ENCODE data around the gene CCR4. TPM values are rescaled to one million over a fixed set of nuclear protein-coding genes. Genes with fewer than 3 reads are reported as not detected.
"Not testable (repeated sequence)": the region's sequence is repeated elsewhere in the genome, so short reads cannot be mapped to it uniquely, and the experiment has no call there.

The CCR4 gene
- 10 to 100 TPM; 22.8 to 42.1 TPM for total RNA-seq

GRCh38 chr3:32951410-32951811 lies at the start of gene CCR4:
TSS of gene CCR4 (plus strand) at chr3:32951644. CDS start at chr3:32953423, 1,779 bp downstream.
- peaks cover 25% of the 10 kb centered on the region for H3K36me3 Mint-ChIP-seq
- H3K4me3 Mint-ChIP-seq, result peak within 1 kb of the TSS; percentile 76
- peak; percentile 74 for DNase-seq
- H3K27ac Mint-ChIP-seq, result peak within 1 kb of the TSS; percentile 84
- H3K9me3 Mint-ChIP-seq (ENCODE audit: low read depth), result no peaks in the 10 kb centered on the region
- H3K4me1 Mint-ChIP-seq, result peaks cover 62% of the 10 kb centered on the region
- H3K27me3 Mint-ChIP-seq, result no peaks in the 10 kb centered on the region
- CTCF ChIA-PET, result interaction anchor here (1.4 to 9.8 kb wide), 7 partner anchors 10 to 126 kb away, joined by 3 to 203 read pairs (median 25); no protein-coding TSS in a partner anchor
- peak; percentile 78 for ATAC-seq

- Mint-ChIP-seq H3K4me3 (peak overlapping the region; percentile 67), H3K27me3 (peaks cover 37% of the 10 kb centered on the region)
- CTCF ChIA-PET, result interaction anchor here (0.6 to 3.9 kb wide), 16 partner anchors 9 to 470 kb away, joined by 3 to 18 read pairs (median 3); no protein-coding TSS in a partner anchor
- H3K9me3 Mint-ChIP-seq (ENCODE audit: low read depth); H3K36me3 Mint-ChIP-seq; H3K27ac Mint-ChIP-seq; H3K4me1 Mint-ChIP-seq: not testable (repeated sequence)
- ATAC-seq, result peak; percentile 86
- DNase-seq, result peak; percentile 65
Measured at GRCh38 chr3:32902887-32903371, 48.5 kb upstream of the CCR4 start.

- no peak for DNase-seq
- Mint-ChIP-seq H3K4me1 (peaks cover 7% of the 10 kb centered on the region), H3K27ac (no peak overlapping the region), H3K9me3 (ENCODE audit: low read depth) (no peaks in the 10 kb centered on the region), H3K36me3 (no peaks in the 10 kb centered on the region), H3K27me3 (peaks cover 30% of the 10 kb centered on the region), H3K4me3 (no peak overlapping the region)
- CTCF ChIA-PET, result interaction anchor here (1.1 to 3.9 kb wide), 7 partner anchors 17 to 167 kb away, joined by 3 to 18 read pairs (median 3); no protein-coding TSS in a partner anchor
- no peak for ATAC-seq
Measured at GRCh38 chr3:32903953-32904352, 47.5 kb upstream of the CCR4 start.

DNA sequence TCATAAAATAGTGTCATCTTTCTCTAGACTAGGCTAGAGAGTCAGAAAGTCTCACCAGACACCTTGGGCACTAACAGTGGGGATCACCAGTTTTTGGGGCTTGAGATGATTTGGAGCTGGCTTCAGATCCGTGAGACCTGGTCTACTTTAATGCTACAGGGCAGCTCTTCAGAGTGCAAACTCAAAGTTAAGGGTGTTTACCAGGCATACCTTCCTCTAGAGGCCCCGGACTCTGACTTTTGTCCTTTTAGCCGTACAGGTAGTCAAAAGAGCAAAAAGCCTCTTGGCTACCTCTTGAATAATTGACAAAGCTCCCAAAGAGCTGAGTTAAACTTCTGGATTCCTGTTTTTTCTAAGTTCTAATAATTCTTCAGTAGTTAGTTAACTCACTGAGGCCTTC lies 41.4 kb upstream of the CCR4 start:
- H3K27ac Mint-ChIP-seq, result no peak overlapping the region
- no peak for ATAC-seq
- peaks cover 2% of the 10 kb centered on the region for H3K36me3 Mint-ChIP-seq
- DNase-seq, result no peak
- peaks cover 3% of the 10 kb centered on the region for H3K27me3 Mint-ChIP-seq
- H3K4me1 Mint-ChIP-seq, result peaks cover 3% of the 10 kb centered on the region
- H3K4me3 Mint-ChIP-seq, result no peak overlapping the region
- no peaks in the 10 kb centered on the region for H3K9me3 Mint-ChIP-seq (ENCODE audit: low read depth)
- CTCF ChIA-PET, result interaction anchor here (1.3 kb wide), 1 partner anchor 24 kb away, joined by 3 read pairs; no protein-coding TSS in a partner anchor

DNA sequence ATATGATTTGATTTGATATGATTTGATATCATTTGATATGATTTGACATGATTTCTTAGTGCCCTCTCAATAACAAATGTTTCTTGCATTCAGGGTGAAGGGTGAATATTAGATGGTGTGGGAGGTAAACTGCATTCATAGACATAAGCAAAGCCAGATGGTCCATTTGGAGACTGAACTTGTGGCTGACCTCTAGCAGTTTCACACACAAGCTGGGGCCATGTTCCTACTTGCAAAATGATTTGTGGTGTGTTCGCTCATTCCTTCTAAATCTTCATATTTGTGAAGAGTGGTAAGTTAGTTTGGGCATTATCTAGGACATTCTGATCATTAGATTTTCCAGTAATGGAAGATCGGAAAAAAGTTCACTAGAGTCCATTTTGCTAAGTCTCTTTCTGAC lies 40.5 kb upstream of the CCR4 start:
- peaks cover 3% of the 10 kb centered on the region for H3K27me3 Mint-ChIP-seq
- peaks cover 3% of the 10 kb centered on the region for H3K4me1 Mint-ChIP-seq
- H3K9me3 Mint-ChIP-seq (ENCODE audit: low read depth), result no peaks in the 10 kb centered on the region
- CTCF ChIA-PET, result no interaction called here
- peaks cover 2% of the 10 kb centered on the region for H3K36me3 Mint-ChIP-seq
- ATAC-seq (no peak), DNase-seq (no peak)
- H3K27ac Mint-ChIP-seq, result no peak overlapping the region
- H3K4me3 Mint-ChIP-seq, result no peak overlapping the region

GRCh38 chr3:32912046-32912445 lies 39.4 kb upstream of the CCR4 start:
- Mint-ChIP-seq H3K27ac (no peak overlapping the region), H3K4me1 (peaks cover 3% of the 10 kb centered on the region), H3K4me3 (no peak overlapping the region), H3K36me3 (peaks cover 2% of the 10 kb centered on the region), H3K27me3 (peaks cover 3% of the 10 kb centered on the region), H3K9me3 (ENCODE audit: low read depth) (peaks cover 2% of the 10 kb centered on the region)
- ATAC-seq, result no peak
- CTCF ChIA-PET, result no interaction called here
- no peak for DNase-seq

DNA sequence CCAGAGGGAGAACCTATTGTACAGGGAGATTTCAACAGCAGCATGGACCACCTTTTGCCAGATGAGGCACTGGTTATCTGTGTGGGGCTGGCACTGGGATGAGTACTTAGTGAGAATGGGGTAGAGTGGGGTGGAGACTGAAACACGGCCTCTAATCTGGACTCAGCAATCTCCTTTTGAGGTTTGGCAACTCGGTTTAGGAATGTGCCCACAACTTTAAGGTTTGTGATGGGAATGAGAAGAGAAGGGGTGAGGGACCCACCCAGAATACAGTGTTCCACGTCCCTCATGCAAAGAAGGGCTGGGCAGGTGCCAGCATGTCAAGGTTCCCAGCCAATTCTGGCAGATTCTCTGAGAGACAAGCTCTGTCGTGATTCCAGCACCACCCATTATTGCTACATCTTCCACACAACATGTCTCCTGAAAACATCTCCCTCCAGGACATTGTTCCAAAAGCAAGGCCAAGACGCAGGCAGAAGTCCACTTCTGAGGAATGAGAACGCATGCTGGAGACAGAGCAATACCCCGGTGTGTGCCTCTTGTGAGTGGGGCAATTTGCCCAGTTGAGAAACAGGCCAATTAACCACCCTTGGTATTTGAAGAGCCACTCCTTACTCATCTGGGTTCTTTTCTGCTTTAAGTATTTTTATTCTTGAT lies 37.5 kb upstream of the CCR4 start:
- Mint-ChIP-seq H3K27ac (no peak overlapping the region), H3K4me1 (peaks cover 3% of the 10 kb centered on the region), H3K9me3 (ENCODE audit: low read depth) (peaks cover 8% of the 10 kb centered on the region), H3K36me3 (peaks cover 7% of the 10 kb centered on the region), H3K4me3 (no peak overlapping the region), H3K27me3 (peaks cover 4% of the 10 kb centered on the region)
- DNase-seq (no peak), ATAC-seq (no peak)
- CTCF ChIA-PET, result no interaction called here

DNA sequence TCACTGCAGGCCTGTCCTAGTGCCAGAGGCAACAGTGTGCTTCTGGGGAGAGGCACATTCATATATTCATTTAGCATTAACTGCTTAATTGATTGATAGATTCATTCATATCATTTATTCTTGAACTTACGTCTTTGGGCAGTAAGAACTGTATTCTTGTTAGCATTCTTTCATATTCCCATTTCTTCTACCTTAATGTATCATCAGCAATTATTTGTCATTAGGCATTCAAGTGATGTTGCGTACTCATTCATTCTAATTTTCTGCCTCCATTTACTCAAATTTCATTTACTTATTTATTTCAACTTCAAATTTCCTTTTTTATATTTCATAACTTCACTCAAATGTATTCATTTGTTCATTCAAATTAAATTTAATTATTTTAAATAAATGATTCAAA lies 31.5 kb upstream of the CCR4 start:
- no peaks in the 10 kb centered on the region for H3K4me1 Mint-ChIP-seq
- DNase-seq (no peak), ATAC-seq (no peak)
- no peak overlapping the region for H3K27ac Mint-ChIP-seq
- peaks cover 13% of the 10 kb centered on the region for H3K27me3 Mint-ChIP-seq
- CTCF ChIA-PET, result no interaction called here
- peaks cover 8% of the 10 kb centered on the region for H3K9me3 Mint-ChIP-seq (ENCODE audit: low read depth)
- H3K4me3 Mint-ChIP-seq, result no peak overlapping the region
- peaks cover 4% of the 10 kb centered on the region for H3K36me3 Mint-ChIP-seq

- DNase-seq, result no peak
- Mint-ChIP-seq H3K4me3 (no peak overlapping the region), H3K27ac (no peak overlapping the region), H3K4me1 (no peaks in the 10 kb centered on the region), H3K9me3 (ENCODE audit: low read depth) (peaks cover 5% of the 10 kb centered on the region), H3K27me3 (peaks cover 27% of the 10 kb centered on the region), H3K36me3 (peaks cover 4% of the 10 kb centered on the region)
- CTCF ChIA-PET, result no interaction called here
- ATAC-seq, result no peak
Measured at GRCh38 chr3:32922078-32922477, 29.4 kb upstream of the CCR4 start.

DNA sequence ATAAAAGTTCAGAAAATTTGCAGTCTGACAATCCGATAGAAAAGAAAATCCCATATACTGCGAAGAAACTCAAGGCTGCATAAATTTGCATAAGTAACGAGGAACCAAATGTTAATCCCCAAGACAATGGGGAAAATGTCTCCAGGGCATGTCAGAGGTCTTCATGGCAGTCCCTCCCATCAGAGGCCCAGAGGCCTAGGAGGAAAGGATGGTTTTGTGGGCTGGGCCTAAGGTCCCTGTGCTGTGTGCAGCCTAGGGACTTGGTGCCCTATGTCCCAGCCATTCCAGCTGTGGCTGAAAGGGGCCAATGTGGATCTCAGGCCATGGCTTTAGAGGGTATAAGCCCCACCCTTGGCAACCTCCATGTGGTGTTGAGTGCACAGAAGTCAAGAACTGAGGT lies 21.3 kb upstream of the CCR4 start:
- H3K27me3 Mint-ChIP-seq, result peaks cover 25% of the 10 kb centered on the region
- H3K4me1 Mint-ChIP-seq, result no peaks in the 10 kb centered on the region
- no peak overlapping the region for H3K4me3 Mint-ChIP-seq
- CTCF ChIA-PET, result no interaction called here
- H3K27ac Mint-ChIP-seq, result no peak overlapping the region
- ATAC-seq (no peak), DNase-seq (no peak)
- H3K9me3 Mint-ChIP-seq (ENCODE audit: low read depth), result no peaks in the 10 kb centered on the region
- H3K36me3 Mint-ChIP-seq, result no peaks in the 10 kb centered on the region

DNA sequence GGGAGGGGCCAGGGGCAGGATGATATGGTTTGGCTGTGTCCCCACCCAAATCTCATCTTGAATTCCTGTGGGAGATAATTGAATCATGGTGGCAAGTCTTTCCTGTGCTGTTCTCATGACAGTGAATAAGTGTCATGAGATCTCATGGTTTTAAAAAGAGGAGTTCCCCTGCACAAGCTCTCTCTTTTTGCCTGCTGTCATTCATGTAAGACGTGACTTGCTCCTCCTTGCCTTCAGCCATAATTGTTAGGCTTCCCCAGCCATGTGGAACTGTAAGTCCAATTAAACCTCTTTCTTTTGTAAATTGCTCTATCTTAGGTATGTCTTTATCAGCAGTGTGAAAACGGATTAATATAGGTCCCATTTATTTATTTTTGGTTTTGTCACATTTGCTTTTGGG lies 20.2 kb upstream of the CCR4 start:
- H3K27me3 Mint-ChIP-seq, result peaks cover 17% of the 10 kb centered on the region
- H3K36me3 Mint-ChIP-seq; H3K4me1 Mint-ChIP-seq; H3K4me3 Mint-ChIP-seq; ATAC-seq; H3K27ac Mint-ChIP-seq; CTCF ChIA-PET; H3K9me3 Mint-ChIP-seq (ENCODE audit: low read depth); DNase-seq: not testable (repeated sequence)

GRCh38 chr3:32934150-32934742 lies 17.2 kb upstream of the CCR4 start:
- CTCF ChIA-PET, result interaction anchor here (1.1 to 2.2 kb wide), 5 partner anchors 24 to 202 kb away, joined by 3 to 6 read pairs (median 4); no protein-coding TSS in a partner anchor
- DNase-seq (no peak), ATAC-seq (no peak)
- Mint-ChIP-seq H3K4me3 (no peak overlapping the region), H3K4me1 (no peaks in the 10 kb centered on the region), H3K9me3 (ENCODE audit: low read depth) (no peaks in the 10 kb centered on the region), H3K36me3 (no peaks in the 10 kb centered on the region), H3K27me3 (peaks cover 2% of the 10 kb centered on the region), H3K27ac (no peak overlapping the region)

DNA sequence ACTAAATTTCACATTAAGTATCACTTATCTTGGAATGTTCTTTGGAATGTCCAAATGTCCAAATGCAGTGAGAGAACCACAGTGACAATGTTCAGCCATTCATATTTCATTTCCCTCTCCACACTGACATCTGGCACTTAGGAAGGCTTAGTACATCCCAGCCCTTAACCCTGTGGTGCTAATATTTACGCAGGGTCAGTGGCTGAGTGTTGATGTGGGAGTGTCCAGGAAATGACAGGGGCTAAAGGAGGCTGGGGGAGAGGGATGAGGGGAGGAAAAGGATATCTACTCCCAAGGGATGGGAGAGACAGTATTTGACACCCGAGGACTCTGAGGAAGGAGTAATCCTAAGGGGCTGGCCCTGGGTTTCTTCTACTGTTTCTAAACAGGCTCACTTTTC lies 14.1 kb upstream of the CCR4 start:
- CTCF ChIA-PET, result interaction anchor here (0.7 kb wide), 1 partner anchor 95 kb away, joined by 3 read pairs; no protein-coding TSS in a partner anchor
- Mint-ChIP-seq H3K27me3 (peaks cover 2% of the 10 kb centered on the region), H3K36me3 (no peaks in the 10 kb centered on the region), H3K9me3 (ENCODE audit: low read depth) (no peaks in the 10 kb centered on the region), H3K27ac (no peak overlapping the region), H3K4me1 (no peaks in the 10 kb centered on the region), H3K4me3 (no peak overlapping the region)
- DNase-seq, result no peak
- no peak for ATAC-seq
